SK-N-SH (cell line): Measurements from ENCODE around the gene CDH9. TPM values are rescaled to one million over a fixed set of nuclear protein-coding genes. Genes with fewer than 3 reads are reported as not detected.

ENCODE experiments used
- CTCF ChIA-PET: fragments of 300-600, 350-600 bp; formaldehyde crosslinking; extraction: SDS; loops from one replicate; lab custom pipeline; 2021; lab: Yijun Ruan, JAX
- POLR2A ChIA-PET: fragments of 350-600 bp; sonication (Branson Sonifier 250); formaldehyde crosslinking; extraction: SDS; loops from one replicate; lab custom pipeline; 2020; ENCODE audit warnings: antibody characterized with exemption, inconsistent platforms; lab: Yijun Ruan, JAX
- DNase-seq: peaks from one replicate; pipeline ENCODE4 v3.0.0; 2012
- H2AFZ ChIP-seq: fragments of 200-600 bp; sonication (generic); 2 replicates; pipeline ENCODE4 v1.8.1; 2016; ENCODE audit warnings: antibody characterized with exemption, mild to moderate bottlenecking, low read depth
- H3F3A ChIP-seq: fragments of 200-600 bp; sonication (generic); replicated peaks from 2 replicates; pipeline ENCODE3; 2016; ENCODE audit warnings: antibody characterized with exemption, mild to moderate bottlenecking; ENCODE audit not compliant: insufficient read depth
- H3K27ac ChIP-seq, 2 experiments: fragments of 200-500 bp in 1 of 2; fragments of 200-600 bp in 1 of 2; sonication (Bioruptor generic) in 1 of 2; sonication (generic), shearing (Covaris generic) in 1 of 2; 2 replicates each; pipeline versions ENCODE4 v1.5.1 to v1.6.1; 2014 to 2016; ENCODE audit warnings: low read depth in 2 of 2, inconsistent platforms in 1 of 2, low read length in 1 of 2, mild to moderate bottlenecking in 1 of 2, mixed read lengths in 1 of 2
- H3K27me3 ChIP-seq: fragments of 200-600 bp; sonication (generic), shearing (Covaris generic); 2 replicates; pipeline ENCODE4 v1.6.1; 2016; ENCODE audit warnings: mixed run types; ENCODE audit not compliant: insufficient read depth
- H3K36me3 ChIP-seq, 2 experiments: fragments of 200-500 bp in 1 of 2; fragments of 200-600 bp in 1 of 2; sonication (Bioruptor generic) in 1 of 2; sonication (generic) in 1 of 2; replicated peaks in 1 of 2; 2 replicates each; pipeline versions ENCODE3 to v1.5.1; 2014 to 2016; ENCODE audit warnings: low read length in 1 of 2, mild to moderate bottlenecking in 1 of 2; ENCODE audit not compliant: insufficient read depth in 2 of 2, control insufficient read depth in 1 of 2
- H3K4me1 ChIP-seq, 2 experiments: fragments of 200-500 bp in 1 of 2; fragments of 200-600 bp in 1 of 2; sonication (Bioruptor generic) in 1 of 2; sonication (generic), shearing (Covaris generic) in 1 of 2; 2 replicates each; pipeline versions ENCODE4 v1.5.1 to v1.6.1; 2014 to 2016; ENCODE audit warnings: low read depth in 1 of 2, low read length in 1 of 2, mixed run types in 1 of 2; ENCODE audit not compliant: insufficient read depth in 2 of 2, control insufficient read depth in 1 of 2
- H3K4me2 ChIP-seq: fragments of 200-600 bp; sonication (generic), shearing (Covaris generic); 2 replicates; pipeline ENCODE4 v1.6.1; 2017; ENCODE audit warnings: mixed run types
- H3K4me3 ChIP-seq, 2 experiments: fragments of 200-500 bp in 1 of 2; fragments of 200-600 bp in 1 of 2; sonication (Bioruptor generic) in 1 of 2; sonication (generic), shearing (Covaris generic) in 1 of 2; 2 replicates each; pipeline versions ENCODE4 v1.5.1 to v1.8.1; 2014 to 2016; ENCODE audit warnings: low read depth in 2 of 2, inconsistent platforms in 1 of 2, low read length in 1 of 2, mild to moderate bottlenecking in 1 of 2, mixed read lengths in 1 of 2, moderate library complexity in 1 of 2
- H3K79me2 ChIP-seq: fragments of 200-600 bp; sonication (generic); 2 replicates; pipeline ENCODE4 v1.8.1; 2017; ENCODE audit warnings: mild to moderate bottlenecking; ENCODE audit not compliant: insufficient read depth
- H3K9ac ChIP-seq: fragments of 200-600 bp; sonication (generic); 2 replicates; pipeline ENCODE4 v1.6.1; 2017; ENCODE audit warnings: mixed run types
- H3K9me2 ChIP-seq: fragments of 200-600 bp; sonication (generic); 2 replicates; pipeline ENCODE4 v1.6.1; 2017; ENCODE audit warnings: mixed run types
- H3K9me3 ChIP-seq: fragments of 200-600 bp; sonication (generic); 2 replicates; pipeline ENCODE4 v1.6.1; 2017; ENCODE audit warnings: mixed run types, mild to moderate bottlenecking, moderate library complexity
- H4K20me1 ChIP-seq: fragments of 200-600 bp; sonication (generic); 2 replicates; pipeline ENCODE4 v1.6.1; 2017; ENCODE audit warnings: mild to moderate bottlenecking, mixed run types; ENCODE audit not compliant: insufficient read depth
- CHD2 ChIP-seq: fragments of 150-350 bp; IDR thresholded peaks from 2 replicates; pipeline ENCODE4 v1.6.1; 2018; ENCODE audit warnings: low read length; ENCODE audit not compliant: partially characterized antibody
- ELF1 ChIP-seq: IDR thresholded peaks from 2 replicates; pipeline ENCODE4 v1.4.0; 2012
- FOSL2 ChIP-seq: IDR thresholded peaks from 2 replicates; pipeline ENCODE4 v1.4.0; 2012; ENCODE audit warnings: low read depth, mild to moderate bottlenecking, moderate library complexity, borderline replicate concordance
- JUND ChIP-seq: IDR thresholded peaks from 2 replicates; pipeline ENCODE4 v1.4.0; 2012
- MEF2A ChIP-seq: IDR thresholded peaks from 2 replicates; pipeline ENCODE4 v1.4.0; 2012; ENCODE audit warnings: low read depth, borderline replicate concordance
- NFIC ChIP-seq: IDR thresholded peaks from 2 replicates; pipeline ENCODE4 v1.4.0; 2012; ENCODE audit warnings: borderline replicate concordance
- NRF1 ChIP-seq: IDR thresholded peaks from 2 replicates; pipeline ENCODE4 v1.6.1; 2012; ENCODE audit warnings: low read depth, mild to moderate bottlenecking, low read length
- POLR2AphosphoS5 ChIP-seq: IDR thresholded peaks from 2 replicates; pipeline ENCODE4 v1.6.1; 2012; ENCODE audit warnings: low read depth, low read length
- RCOR1 ChIP-seq: fragments of 150-350 bp; IDR thresholded peaks from 2 replicates; pipeline ENCODE4 v1.6.1; 2017; ENCODE audit warnings: antibody characterized with exemption, low read length
- RFX5 ChIP-seq: IDR thresholded peaks from 2 replicates; pipeline ENCODE4 v1.6.1; 2012; ENCODE audit warnings: mild to moderate bottlenecking, improper control_type of control experiment, low read length
- RXRA ChIP-seq: IDR thresholded peaks from 2 replicates; pipeline ENCODE4 v1.4.0; 2012; ENCODE audit warnings: low read depth, mild to moderate bottlenecking, borderline replicate concordance
- SIN3A ChIP-seq: IDR thresholded peaks from 2 replicates; pipeline ENCODE4 v1.6.1; 2012; ENCODE audit warnings: low read depth, mild to moderate bottlenecking, low read length, moderate library complexity, borderline replicate concordance
- WGBS: methylation state at CpG from one replicate; pipeline ENCODE4 v1.1.6; 2017; ENCODE audit warnings: low lambda C conversion rate; 5-methylcytosine and 5-hydroxymethylcytosine counted together
- polyA plus RNA-seq, 3 experiments: library from polyadenylated mRNA; depleted of rRNA; stranded (reverse); fragments of >200 nt; gene quantifications; 2 replicates each; pipeline ENCODE4 v1.2.3, GENCODE V29; 2012
- TF ChIP-seq, protein P1 (sequence below): IDR thresholded peaks from 2 replicates; pipeline ENCODE4 v1.6.1; 2012; ENCODE audit warnings: mild to moderate bottlenecking, low read depth, low read length, moderate library complexity
- TF ChIP-seq, protein P2 (sequence below): fragments of 200-600 bp; sonication (generic); IDR thresholded peaks from 2 replicates; pipeline ENCODE4 v1.6.1; 2017; ENCODE audit warnings: antibody characterized with exemption, mild to moderate bottlenecking, moderate library complexity
- TF ChIP-seq, protein P3 (sequence below): fragments of 150-350 bp; IDR thresholded peaks from 2 replicates; pipeline ENCODE4 v1.6.1; 2017; ENCODE audit warnings: antibody characterized with exemption, low read length, low read depth, borderline replicate concordance
- TF ChIP-seq, protein P4 (sequence below): IDR thresholded peaks from 2 replicates; pipeline ENCODE4 v1.4.0; 2012; ENCODE audit warnings: low read depth
- TF ChIP-seq, protein P5 (sequence below): fragments of 150-350 bp; IDR thresholded peaks from 2 replicates; pipeline ENCODE4 v1.6.1; 2016; ENCODE audit warnings: mild to moderate bottlenecking, low read depth, low read length
- TF ChIP-seq, protein P6 (sequence below): IDR thresholded peaks from 2 replicates; pipeline ENCODE4 v1.4.0; 2012; ENCODE audit warnings: low read depth, borderline replicate concordance
- TF ChIP-seq, protein P7 (sequence below): IDR thresholded peaks from 2 replicates; pipeline ENCODE4 v1.4.0; 2012; ENCODE audit warnings: low read depth, borderline replicate concordance

CDH9 gene
- polyA plus RNA-seq, 1 of the 3 experiments (the other 2 are of a cell fraction) = not detected

DNA sequence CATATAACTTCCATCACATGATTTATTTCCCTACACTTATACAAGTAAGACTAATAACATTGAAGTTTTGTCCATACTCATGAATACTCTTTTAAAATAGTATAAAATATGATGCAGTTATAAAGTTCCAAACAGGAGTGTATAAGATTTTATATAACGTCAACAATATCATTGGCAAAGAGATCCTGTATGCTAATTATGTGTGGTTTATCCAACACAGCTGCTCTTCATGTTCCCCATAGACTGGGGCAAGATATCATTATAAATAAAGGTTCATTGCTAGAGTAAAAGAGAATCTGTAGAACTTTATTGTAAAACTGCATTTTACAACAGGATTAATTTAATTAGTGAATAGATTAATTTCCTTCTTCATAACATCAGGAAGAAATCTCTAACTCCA, 16.9 kb downstream of the CDH9 start:
- CTCF ChIA-PET = no interaction called here
- 14% methylated on average over 1 of the region's 1 CpG for WGBS

More for the DNA sequence above, 16.9 kb downstream of the CDH9 start:
- H3K4me1 ChIP-seq = no peaks in the 10 kb centered on the region
- H3K27me3 ChIP-seq = no peaks in the 10 kb centered on the region
- TF ChIP-seq FOSL2 (no peak), CHD2 (no peak), NRF1 (no peak), SIN3A (no peak), JUND (no peak), RCOR1 (no peak), NFIC (no peak), POLR2AphosphoS5 (no peak), RFX5 (no peak), MEF2A (no peak), ELF1 (no peak), RXRA (no peak)
- TF ChIP-seq, protein P1, sequence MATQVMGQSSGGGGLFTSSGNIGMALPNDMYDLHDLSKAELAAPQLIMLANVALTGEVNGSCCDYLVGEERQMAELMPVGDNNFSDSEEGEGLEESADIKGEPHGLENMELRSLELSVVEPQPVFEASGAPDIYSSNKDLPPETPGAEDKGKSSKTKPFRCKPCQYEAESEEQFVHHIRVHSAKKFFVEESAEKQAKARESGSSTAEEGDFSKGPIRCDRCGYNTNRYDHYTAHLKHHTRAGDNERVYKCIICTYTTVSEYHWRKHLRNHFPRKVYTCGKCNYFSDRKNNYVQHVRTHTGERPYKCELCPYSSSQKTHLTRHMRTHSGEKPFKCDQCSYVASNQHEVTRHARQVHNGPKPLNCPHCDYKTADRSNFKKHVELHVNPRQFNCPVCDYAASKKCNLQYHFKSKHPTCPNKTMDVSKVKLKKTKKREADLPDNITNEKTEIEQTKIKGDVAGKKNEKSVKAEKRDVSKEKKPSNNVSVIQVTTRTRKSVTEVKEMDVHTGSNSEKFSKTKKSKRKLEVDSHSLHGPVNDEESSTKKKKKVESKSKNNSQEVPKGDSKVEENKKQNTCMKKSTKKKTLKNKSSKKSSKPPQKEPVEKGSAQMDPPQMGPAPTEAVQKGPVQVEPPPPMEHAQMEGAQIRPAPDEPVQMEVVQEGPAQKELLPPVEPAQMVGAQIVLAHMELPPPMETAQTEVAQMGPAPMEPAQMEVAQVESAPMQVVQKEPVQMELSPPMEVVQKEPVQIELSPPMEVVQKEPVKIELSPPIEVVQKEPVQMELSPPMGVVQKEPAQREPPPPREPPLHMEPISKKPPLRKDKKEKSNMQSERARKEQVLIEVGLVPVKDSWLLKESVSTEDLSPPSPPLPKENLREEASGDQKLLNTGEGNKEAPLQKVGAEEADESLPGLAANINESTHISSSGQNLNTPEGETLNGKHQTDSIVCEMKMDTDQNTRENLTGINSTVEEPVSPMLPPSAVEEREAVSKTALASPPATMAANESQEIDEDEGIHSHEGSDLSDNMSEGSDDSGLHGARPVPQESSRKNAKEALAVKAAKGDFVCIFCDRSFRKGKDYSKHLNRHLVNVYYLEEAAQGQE = no peak
- TF ChIP-seq, protein P2, sequence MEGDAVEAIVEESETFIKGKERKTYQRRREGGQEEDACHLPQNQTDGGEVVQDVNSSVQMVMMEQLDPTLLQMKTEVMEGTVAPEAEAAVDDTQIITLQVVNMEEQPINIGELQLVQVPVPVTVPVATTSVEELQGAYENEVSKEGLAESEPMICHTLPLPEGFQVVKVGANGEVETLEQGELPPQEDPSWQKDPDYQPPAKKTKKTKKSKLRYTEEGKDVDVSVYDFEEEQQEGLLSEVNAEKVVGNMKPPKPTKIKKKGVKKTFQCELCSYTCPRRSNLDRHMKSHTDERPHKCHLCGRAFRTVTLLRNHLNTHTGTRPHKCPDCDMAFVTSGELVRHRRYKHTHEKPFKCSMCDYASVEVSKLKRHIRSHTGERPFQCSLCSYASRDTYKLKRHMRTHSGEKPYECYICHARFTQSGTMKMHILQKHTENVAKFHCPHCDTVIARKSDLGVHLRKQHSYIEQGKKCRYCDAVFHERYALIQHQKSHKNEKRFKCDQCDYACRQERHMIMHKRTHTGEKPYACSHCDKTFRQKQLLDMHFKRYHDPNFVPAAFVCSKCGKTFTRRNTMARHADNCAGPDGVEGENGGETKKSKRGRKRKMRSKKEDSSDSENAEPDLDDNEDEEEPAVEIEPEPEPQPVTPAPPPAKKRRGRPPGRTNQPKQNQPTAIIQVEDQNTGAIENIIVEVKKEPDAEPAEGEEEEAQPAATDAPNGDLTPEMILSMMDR = no peak
- TF ChIP-seq, protein P3, sequence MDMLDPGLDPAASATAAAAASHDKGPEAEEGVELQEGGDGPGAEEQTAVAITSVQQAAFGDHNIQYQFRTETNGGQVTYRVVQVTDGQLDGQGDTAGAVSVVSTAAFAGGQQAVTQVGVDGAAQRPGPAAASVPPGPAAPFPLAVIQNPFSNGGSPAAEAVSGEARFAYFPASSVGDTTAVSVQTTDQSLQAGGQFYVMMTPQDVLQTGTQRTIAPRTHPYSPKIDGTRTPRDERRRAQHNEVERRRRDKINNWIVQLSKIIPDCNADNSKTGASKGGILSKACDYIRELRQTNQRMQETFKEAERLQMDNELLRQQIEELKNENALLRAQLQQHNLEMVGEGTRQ = no peak
- TF ChIP-seq, protein P4, sequence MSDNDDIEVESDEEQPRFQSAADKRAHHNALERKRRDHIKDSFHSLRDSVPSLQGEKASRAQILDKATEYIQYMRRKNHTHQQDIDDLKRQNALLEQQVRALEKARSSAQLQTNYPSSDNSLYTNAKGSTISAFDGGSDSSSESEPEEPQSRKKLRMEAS = no peak
- TF ChIP-seq, protein P5, sequence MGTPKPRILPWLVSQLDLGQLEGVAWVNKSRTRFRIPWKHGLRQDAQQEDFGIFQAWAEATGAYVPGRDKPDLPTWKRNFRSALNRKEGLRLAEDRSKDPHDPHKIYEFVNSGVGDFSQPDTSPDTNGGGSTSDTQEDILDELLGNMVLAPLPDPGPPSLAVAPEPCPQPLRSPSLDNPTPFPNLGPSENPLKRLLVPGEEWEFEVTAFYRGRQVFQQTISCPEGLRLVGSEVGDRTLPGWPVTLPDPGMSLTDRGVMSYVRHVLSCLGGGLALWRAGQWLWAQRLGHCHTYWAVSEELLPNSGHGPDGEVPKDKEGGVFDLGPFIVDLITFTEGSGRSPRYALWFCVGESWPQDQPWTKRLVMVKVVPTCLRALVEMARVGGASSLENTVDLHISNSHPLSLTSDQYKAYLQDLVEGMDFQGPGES = no peak
- TF ChIP-seq, protein P6, sequence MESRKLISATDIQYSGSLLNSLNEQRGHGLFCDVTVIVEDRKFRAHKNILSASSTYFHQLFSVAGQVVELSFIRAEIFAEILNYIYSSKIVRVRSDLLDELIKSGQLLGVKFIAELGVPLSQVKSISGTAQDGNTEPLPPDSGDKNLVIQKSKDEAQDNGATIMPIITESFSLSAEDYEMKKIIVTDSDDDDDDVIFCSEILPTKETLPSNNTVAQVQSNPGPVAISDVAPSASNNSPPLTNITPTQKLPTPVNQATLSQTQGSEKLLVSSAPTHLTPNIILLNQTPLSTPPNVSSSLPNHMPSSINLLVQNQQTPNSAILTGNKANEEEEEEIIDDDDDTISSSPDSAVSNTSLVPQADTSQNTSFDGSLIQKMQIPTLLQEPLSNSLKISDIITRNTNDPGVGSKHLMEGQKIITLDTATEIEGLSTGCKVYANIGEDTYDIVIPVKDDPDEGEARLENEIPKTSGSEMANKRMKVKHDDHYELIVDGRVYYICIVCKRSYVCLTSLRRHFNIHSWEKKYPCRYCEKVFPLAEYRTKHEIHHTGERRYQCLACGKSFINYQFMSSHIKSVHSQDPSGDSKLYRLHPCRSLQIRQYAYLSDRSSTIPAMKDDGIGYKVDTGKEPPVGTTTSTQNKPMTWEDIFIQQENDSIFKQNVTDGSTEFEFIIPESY = no peak
- TF ChIP-seq, protein P7, sequence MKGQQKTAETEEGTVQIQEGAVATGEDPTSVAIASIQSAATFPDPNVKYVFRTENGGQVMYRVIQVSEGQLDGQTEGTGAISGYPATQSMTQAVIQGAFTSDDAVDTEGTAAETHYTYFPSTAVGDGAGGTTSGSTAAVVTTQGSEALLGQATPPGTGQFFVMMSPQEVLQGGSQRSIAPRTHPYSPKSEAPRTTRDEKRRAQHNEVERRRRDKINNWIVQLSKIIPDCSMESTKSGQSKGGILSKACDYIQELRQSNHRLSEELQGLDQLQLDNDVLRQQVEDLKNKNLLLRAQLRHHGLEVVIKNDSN = no peak
- POLR2A ChIA-PET = no interaction called here
- no peak overlapping the region for H3K27ac ChIP-seq
- no peaks in the 10 kb centered on the region for H3K9me2 ChIP-seq
- H4K20me1 ChIP-seq = no peaks in the 10 kb centered on the region
- no peaks in the 10 kb centered on the region for H3K36me3 ChIP-seq
- no peaks in the 10 kb centered on the region; the same call in 1 of the 2 replicates for H3K9me3 ChIP-seq
- no peak overlapping the region for H2AFZ ChIP-seq
- H3K4me3 ChIP-seq = no peak overlapping the region
- no peaks in the 10 kb centered on the region for H3K79me2 ChIP-seq
- DNase-seq = no peak
- no peak overlapping the region for H3K4me2 ChIP-seq
- no peaks in the 10 kb centered on the region for H3F3A ChIP-seq
- no peak overlapping the region for H3K9ac ChIP-seq
